AG04450 (cell line): ENCODE data around the gene RAMP1. TPM values are rescaled to one million over a fixed set of nuclear protein-coding genes. Genes with fewer than 3 reads are reported as not detected.
A peak's percentile ranks its signal among the peaks of the same experiment; 100 is the strongest.

Experiments used
- CTCF ChIA-PET: fragments of 300-600, 350-600 bp; formaldehyde crosslinking; extraction: SDS; loops from one replicate; lab custom pipeline; 2022; ENCODE audit warnings: antibody characterized with exemption, inconsistent platforms; lab: Charles Lee
- POLR2A ChIA-PET: fragments of 350-600 bp; formaldehyde crosslinking; extraction: SDS; loops from one replicate; lab custom pipeline; 2021; ENCODE audit warnings: antibody characterized with exemption, inconsistent platforms; lab: Yijun Ruan, JAX
- DNase-seq: peaks from one replicate; pipeline ENCODE4 v3.0.0-alpha.2; 2011; ENCODE audit warnings: low read depth, low spot score
- H3K27ac ChIP-seq: one replicate; pipeline ENCODE4 v1.5.1; 2012; ENCODE audit warnings: low read depth, low read length, control low read depth
- H3K27me3 ChIP-seq: one replicate; pipeline ENCODE4 v1.6.0; 2012; ENCODE audit warnings: low read length; ENCODE audit not compliant: control insufficient read depth, insufficient read depth
- H3K4me3 ChIP-seq: 2 replicates; pipeline ENCODE4 v1.5.1; 2011; ENCODE audit warnings: mild to moderate bottlenecking, low read depth, low read length, control low read depth
- H3K9me3 ChIP-seq: 2 replicates; pipeline ENCODE4 v1.5.1; 2012; ENCODE audit warnings: low read length; ENCODE audit not compliant: control insufficient read depth, insufficient read depth
- CTCF ChIP-seq: IDR thresholded peaks from 2 replicates; pipeline ENCODE4 v1.5.1; 2011; ENCODE audit warnings: low read depth, low read length, control low read depth, inconsistent platforms
- polyA plus RNA-seq: library from polyadenylated mRNA; depleted of rRNA; stranded (reverse); fragments of >200 nt; gene quantifications from 2 replicates; pipeline ENCODE4 v1.2.3, GENCODE V29; 2011

Gene RAMP1
- polyA plus RNA-seq, 1 experiment = 26.5 TPM

- H3K27ac ChIP-seq = no peak overlapping the region
- H3K4me3 ChIP-seq = no peak overlapping the region
- no peaks in the 10 kb centered on the region for H3K9me3 ChIP-seq
- peaks cover 4% of the 10 kb centered on the region for H3K27me3 ChIP-seq
- POLR2A ChIA-PET = interaction anchor here (1.0 kb wide), 1 partner anchor 405 kb away, joined by 3 read pairs; no protein-coding TSS in a partner anchor
- TF ChIP-seq CTCF = no peak
- CTCF ChIA-PET = interaction anchor here (0.9 to 5.9 kb wide), 10 partner anchors 121 to 406 kb away, joined by 3 to 50 read pairs (median 3); no protein-coding TSS in a partner anchor
- DNase-seq = no peak
Observed at GRCh38 chr2:237857791-237858190, 1.6 kb upstream of the RAMP1 start.

GRCh38 chr2:237858294-237859081, 935 bp upstream of the RAMP1 start:
- ChIA-PET POLR2A (interaction anchor here (0.6 to 1.0 kb wide), 3 partner anchors 131 to 405 kb away, joined by 3 read pairs; partner anchors contain the start of gene SCLY), CTCF (interaction anchor here (0.5 to 5.9 kb wide), 13 partner anchors 120 to 406 kb away, joined by 3 to 50 read pairs (median 3); no protein-coding TSS in a partner anchor)
- Histone ChIP-seq H3K9me3 (no peaks in the 10 kb centered on the region), H3K27me3 (peaks cover 4% of the 10 kb centered on the region), H3K27ac (no peak overlapping the region), H3K4me3 (peak overlapping the region; percentile 43; the same call in 1 of the 2 replicates)
- peak; percentile 95 for TF ChIP-seq CTCF
- DNase-seq = peak; percentile 78

- H3K27ac ChIP-seq = no peak overlapping the region
- no peak for TF ChIP-seq CTCF
- no peak for DNase-seq
- peak overlapping the region; percentile 43 for H3K4me3 ChIP-seq
- ChIA-PET CTCF (interaction anchor here (0.5 to 5.9 kb wide), 12 partner anchors 119 to 405 kb away, joined by 3 to 50 read pairs (median 3); no protein-coding TSS in a partner anchor), POLR2A (interaction anchor here (0.9 kb wide), 1 partner anchor 202 kb away, joined by 3 read pairs; the partner anchor contains the start of gene SCLY)
- peaks cover 4% of the 10 kb centered on the region for H3K27me3 ChIP-seq
- no peaks in the 10 kb centered on the region for H3K9me3 ChIP-seq
Observed at GRCh38 chr2:237859082-237859433, 365 bp upstream of the RAMP1 start.

- Histone ChIP-seq H3K9me3 (no peaks in the 10 kb centered on the region), H3K27ac (no peak overlapping the region), H3K4me3 (peak overlapping the region; percentile 66), H3K27me3 (peaks cover 4% of the 10 kb centered on the region)
- no peak for TF ChIP-seq CTCF
- ChIA-PET POLR2A (no interaction called here), CTCF (interaction anchor here (0.5 to 1.0 kb wide), 3 partner anchors 316 to 407 kb away, joined by 3 to 5 read pairs (median 3); no protein-coding TSS in a partner anchor)
- DNase-seq = no peak
Observed at GRCh38 chr2:237860273-237860935, 981 bp downstream of the RAMP1 start.
